ENCODE results near the gene ITPRID1. TPM values are rescaled to one million over a fixed set of nuclear protein-coding genes. Genes with fewer than 3 reads are reported as not detected.

The ITPRID1 gene
- total and polyA plus RNA-seq, 9 donors, result 0.20 TPM; not detected in 8

DNA sequence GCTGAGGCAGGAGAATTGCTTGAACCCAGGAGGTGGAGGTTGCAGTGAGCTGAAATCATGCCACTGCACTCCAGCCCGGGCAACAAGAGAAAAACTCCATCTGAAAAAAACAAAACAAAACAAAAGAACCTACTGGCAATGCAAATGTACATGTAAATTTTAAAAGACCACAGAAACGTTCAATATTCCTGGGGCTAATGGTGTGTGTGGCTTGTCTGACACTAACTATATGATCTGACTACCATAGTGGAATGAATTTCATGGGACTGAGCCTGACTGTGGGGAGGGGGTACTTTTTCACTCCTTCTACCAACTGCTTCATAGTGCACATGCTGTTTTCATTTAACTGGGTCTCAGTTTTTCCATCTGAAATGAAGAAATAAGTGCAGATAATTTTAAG is 69.6 kb downstream of the ITPRID1 start:
- Histone ChIP-seq H3K4me1 (ENCODE audit: insufficient read depth) (no peaks in the 10 kb centered on the region), H3K4me3 (no peak overlapping the region), H3K36me3 (no peaks in the 10 kb centered on the region), H3K27ac (no peak overlapping the region), H3K27me3 (no peaks in the 10 kb centered on the region), H3K9me3 (no peaks in the 10 kb centered on the region)
- no peak for DNase-seq
- TF ChIP-seq POLR2A (IDR thresholded peaks at IDR 0.05), result no peak
- TF ChIP-seq, protein P1, sequence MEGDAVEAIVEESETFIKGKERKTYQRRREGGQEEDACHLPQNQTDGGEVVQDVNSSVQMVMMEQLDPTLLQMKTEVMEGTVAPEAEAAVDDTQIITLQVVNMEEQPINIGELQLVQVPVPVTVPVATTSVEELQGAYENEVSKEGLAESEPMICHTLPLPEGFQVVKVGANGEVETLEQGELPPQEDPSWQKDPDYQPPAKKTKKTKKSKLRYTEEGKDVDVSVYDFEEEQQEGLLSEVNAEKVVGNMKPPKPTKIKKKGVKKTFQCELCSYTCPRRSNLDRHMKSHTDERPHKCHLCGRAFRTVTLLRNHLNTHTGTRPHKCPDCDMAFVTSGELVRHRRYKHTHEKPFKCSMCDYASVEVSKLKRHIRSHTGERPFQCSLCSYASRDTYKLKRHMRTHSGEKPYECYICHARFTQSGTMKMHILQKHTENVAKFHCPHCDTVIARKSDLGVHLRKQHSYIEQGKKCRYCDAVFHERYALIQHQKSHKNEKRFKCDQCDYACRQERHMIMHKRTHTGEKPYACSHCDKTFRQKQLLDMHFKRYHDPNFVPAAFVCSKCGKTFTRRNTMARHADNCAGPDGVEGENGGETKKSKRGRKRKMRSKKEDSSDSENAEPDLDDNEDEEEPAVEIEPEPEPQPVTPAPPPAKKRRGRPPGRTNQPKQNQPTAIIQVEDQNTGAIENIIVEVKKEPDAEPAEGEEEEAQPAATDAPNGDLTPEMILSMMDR (IDR thresholded peaks at IDR 0.05), result no peak
- TF ChIP-seq EP300 (IDR thresholded peaks at IDR 0.05), result no peak
- intact Hi-C loops (cut with DNase I), result no loop called here
- 17 to 54% (median 38%) methylated on average over 2 of the region's 2 CpGs for WGBS, 3 donors

DNA sequence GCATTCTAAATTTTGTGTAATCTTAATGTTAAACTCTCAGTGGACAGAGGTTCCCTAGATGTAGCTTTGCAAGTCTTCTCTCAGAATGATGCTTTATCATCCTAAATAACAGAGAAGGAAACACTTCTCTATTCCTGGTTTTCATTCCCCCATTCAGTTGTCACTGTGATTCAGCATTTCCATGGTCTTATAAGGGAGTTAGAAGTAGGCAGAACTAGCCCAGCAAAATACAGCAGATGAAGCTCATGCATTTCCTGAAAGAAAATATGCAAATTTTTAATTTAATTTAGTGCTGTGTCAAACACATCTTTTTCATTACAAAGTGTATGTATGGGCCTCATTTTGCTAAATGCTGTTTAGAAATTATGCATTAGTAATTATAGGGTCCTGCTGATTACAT is 70.1 kb downstream of the ITPRID1 start:
- Histone ChIP-seq H3K27ac (no peak overlapping the region), H3K36me3 (no peaks in the 10 kb centered on the region), H3K9me3 (no peaks in the 10 kb centered on the region), H3K4me1 (ENCODE audit: insufficient read depth) (no peaks in the 10 kb centered on the region), H3K4me3 (no peak overlapping the region), H3K27me3 (no peaks in the 10 kb centered on the region)
- intact Hi-C loops (cut with DNase I), result no loop called here
- TF ChIP-seq POLR2A (IDR thresholded peaks at IDR 0.05), result no peak
- no peak for TF ChIP-seq EP300 (IDR thresholded peaks at IDR 0.05)
- TF ChIP-seq, protein P1 (IDR thresholded peaks at IDR 0.05), result no peak
- DNase-seq, result no peak

DNA sequence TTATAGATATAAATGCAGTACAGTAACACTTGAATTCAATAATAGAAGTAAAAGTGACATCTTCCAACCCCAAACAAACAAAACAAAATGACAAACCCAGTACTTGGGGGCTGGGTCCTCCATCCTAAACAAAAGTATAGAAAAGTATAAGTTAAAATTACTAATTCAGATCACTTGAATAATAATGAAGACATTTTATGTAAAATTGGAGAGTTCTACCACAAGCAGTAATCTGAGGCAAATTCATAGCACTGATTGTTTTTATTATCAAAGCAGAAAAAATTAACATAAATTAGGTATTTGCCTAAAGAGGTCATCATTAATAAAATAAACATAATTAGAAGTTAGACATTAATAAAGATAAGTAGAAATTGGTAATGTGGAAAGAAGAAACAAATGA is 81.5 kb downstream of the ITPRID1 start:
- intact Hi-C loops (cut with DNase I), result no loop called here
- H3K9me3 ChIP-seq, result no peaks in the 10 kb centered on the region
- no peak overlapping the region for H3K4me3 ChIP-seq
- H3K27ac ChIP-seq, result no peak overlapping the region
- TF ChIP-seq, protein P1 (IDR thresholded peaks at IDR 0.05), result no peak
- no peak for TF ChIP-seq POLR2A (IDR thresholded peaks at IDR 0.05)
- no peak for TF ChIP-seq EP300 (IDR thresholded peaks at IDR 0.05)
- no peak for DNase-seq
- no peaks in the 10 kb centered on the region for H3K4me1 ChIP-seq (ENCODE audit: insufficient read depth)
- H3K27me3 ChIP-seq, result no peaks in the 10 kb centered on the region
- H3K36me3 ChIP-seq, result no peaks in the 10 kb centered on the region

DNA sequence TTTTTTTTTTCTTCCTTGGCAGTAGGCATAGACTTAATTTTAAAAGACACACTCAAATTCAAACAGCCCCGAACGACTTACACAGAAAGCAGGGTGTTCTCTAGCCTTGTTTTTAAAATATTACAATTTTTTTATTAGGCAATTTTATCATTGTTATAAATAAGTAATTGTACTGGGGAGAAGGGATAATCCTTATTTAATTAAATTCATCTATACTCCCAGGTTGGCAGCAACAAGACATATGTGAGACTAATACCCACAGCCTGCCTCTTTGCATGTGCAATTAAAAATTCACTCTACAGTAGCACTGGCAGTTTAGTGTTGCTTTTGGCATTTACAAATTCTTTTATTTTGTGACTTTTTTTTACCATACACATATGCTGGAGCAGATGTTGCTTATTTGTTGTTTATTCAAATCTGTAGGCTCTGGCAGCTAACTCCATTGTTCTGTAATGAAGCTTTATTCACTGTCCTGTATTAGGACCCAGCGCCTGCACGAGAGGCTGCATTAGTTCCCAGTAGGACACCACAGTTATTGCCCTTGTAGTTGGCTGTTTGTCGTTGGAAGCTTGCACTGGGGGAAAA is 88.2 kb downstream of the ITPRID1 start:
- H3K27me3 ChIP-seq, result no peaks in the 10 kb centered on the region
- no peak for DNase-seq
- no peaks in the 10 kb centered on the region for H3K4me1 ChIP-seq (ENCODE audit: insufficient read depth)
- TF ChIP-seq EP300 (IDR thresholded peaks at IDR 0.05) (no peak), POLR2A (IDR thresholded peaks at IDR 0.05) (no peak)
- TF ChIP-seq, protein P1 (IDR thresholded peaks at IDR 0.05), result no peak
- H3K36me3 ChIP-seq, result no peaks in the 10 kb centered on the region
- intact Hi-C loops (cut with DNase I), result no loop called here
- 60 to 70% (median 69%) methylated on average over 5 of the region's 5 CpGs for WGBS, 3 donors
- no peaks in the 10 kb centered on the region for H3K9me3 ChIP-seq
- no peak overlapping the region for H3K4me3 ChIP-seq
- no peak overlapping the region for H3K27ac ChIP-seq

All from ovary (tissue), 9 donors.